ENCODE results near the gene SCNM1. TPM values are rescaled to one million over a fixed set of nuclear protein-coding genes. Genes with fewer than 3 reads are reported as not detected.

Gene SCNM1
- polyA plus RNA-seq, 1 donor from 2014 or later, result 106 TPM

DNA sequence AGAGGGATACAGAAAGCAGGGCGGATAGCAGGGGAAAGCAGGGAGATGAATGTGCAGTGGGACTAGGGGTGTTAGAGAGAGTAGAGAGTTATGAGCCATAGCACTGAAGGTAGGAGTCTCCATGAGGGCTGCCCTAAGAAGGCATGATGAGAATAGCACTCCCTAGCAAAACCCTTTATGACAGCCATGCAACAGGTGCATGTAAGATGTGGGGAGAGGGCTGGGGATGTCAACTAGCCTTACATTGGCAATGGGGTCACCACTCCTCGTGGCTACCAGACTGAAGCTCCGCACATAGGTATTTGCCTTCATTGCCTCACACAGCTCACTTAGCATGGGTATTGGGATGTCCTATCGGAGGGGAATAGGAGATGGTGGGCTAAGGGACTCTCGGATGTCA lies 5.2 kb downstream of the SCNM1 start:
- Histone ChIP-seq H3K27ac (ENCODE audit: low read length) (no peak overlapping the region), H3K36me3 (ENCODE audit: insufficient read depth, low read length) (no peaks in the 10 kb centered on the region), H3K4me3 (ENCODE audit: low read length) (no peak overlapping the region), H3K79me2 (replicated peaks; ENCODE audit: insufficient read depth, low read length) (peaks cover 10% of the 10 kb centered on the region), H3K4me2 (ENCODE audit: low read length) (no peak overlapping the region), H3K9me3 (ENCODE audit: low read length) (no peaks in the 10 kb centered on the region), H3F3A (ENCODE audit: insufficient read depth, low read length, poor library complexity, severe bottlenecking) (no peaks in the 10 kb centered on the region), H3K27me3 (ENCODE audit: insufficient read depth, low read depth, low read length) (no peaks in the 10 kb centered on the region), H3K9me2 (ENCODE audit: insufficient read depth, low read length) (no peaks in the 10 kb centered on the region), H4K20me1 (ENCODE audit: insufficient read depth) (no peaks in the 10 kb centered on the region), H3K9ac (ENCODE audit: low read length) (no peak overlapping the region), H2AFZ (ENCODE audit: low read depth, low read length) (no peak overlapping the region)
- TF ChIP-seq POLR2AphosphoS5 (IDR thresholded peaks at IDR 0.05) (no peak), TAF1 (IDR thresholded peaks at IDR 0.05; ENCODE audit: low read depth) (no peak), EZH2 (IDR thresholded peaks at IDR 0.05; ENCODE audit: borderline replicate concordance, insufficient read depth, low read length, poor library complexity, severe bottlenecking) (no peak), SMC3 (conservative IDR thresholded peaks at IDR 0.05; ENCODE audit: poor library complexity) (no peak), MXI1 (conservative IDR thresholded peaks at IDR 0.05; ENCODE audit: poor library complexity, severe bottlenecking) (no peak), EP300 (conservative IDR thresholded peaks at IDR 0.05; ENCODE audit: poor library complexity, severe bottlenecking) (no peak), RAD21 (conservative IDR thresholded peaks at IDR 0.05) (no peak)
- TF ChIP-seq, protein P1, sequence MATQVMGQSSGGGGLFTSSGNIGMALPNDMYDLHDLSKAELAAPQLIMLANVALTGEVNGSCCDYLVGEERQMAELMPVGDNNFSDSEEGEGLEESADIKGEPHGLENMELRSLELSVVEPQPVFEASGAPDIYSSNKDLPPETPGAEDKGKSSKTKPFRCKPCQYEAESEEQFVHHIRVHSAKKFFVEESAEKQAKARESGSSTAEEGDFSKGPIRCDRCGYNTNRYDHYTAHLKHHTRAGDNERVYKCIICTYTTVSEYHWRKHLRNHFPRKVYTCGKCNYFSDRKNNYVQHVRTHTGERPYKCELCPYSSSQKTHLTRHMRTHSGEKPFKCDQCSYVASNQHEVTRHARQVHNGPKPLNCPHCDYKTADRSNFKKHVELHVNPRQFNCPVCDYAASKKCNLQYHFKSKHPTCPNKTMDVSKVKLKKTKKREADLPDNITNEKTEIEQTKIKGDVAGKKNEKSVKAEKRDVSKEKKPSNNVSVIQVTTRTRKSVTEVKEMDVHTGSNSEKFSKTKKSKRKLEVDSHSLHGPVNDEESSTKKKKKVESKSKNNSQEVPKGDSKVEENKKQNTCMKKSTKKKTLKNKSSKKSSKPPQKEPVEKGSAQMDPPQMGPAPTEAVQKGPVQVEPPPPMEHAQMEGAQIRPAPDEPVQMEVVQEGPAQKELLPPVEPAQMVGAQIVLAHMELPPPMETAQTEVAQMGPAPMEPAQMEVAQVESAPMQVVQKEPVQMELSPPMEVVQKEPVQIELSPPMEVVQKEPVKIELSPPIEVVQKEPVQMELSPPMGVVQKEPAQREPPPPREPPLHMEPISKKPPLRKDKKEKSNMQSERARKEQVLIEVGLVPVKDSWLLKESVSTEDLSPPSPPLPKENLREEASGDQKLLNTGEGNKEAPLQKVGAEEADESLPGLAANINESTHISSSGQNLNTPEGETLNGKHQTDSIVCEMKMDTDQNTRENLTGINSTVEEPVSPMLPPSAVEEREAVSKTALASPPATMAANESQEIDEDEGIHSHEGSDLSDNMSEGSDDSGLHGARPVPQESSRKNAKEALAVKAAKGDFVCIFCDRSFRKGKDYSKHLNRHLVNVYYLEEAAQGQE (IDR thresholded peaks at IDR 0.05; ENCODE audit: borderline replicate concordance), result no peak
- TF ChIP-seq, protein P2, sequence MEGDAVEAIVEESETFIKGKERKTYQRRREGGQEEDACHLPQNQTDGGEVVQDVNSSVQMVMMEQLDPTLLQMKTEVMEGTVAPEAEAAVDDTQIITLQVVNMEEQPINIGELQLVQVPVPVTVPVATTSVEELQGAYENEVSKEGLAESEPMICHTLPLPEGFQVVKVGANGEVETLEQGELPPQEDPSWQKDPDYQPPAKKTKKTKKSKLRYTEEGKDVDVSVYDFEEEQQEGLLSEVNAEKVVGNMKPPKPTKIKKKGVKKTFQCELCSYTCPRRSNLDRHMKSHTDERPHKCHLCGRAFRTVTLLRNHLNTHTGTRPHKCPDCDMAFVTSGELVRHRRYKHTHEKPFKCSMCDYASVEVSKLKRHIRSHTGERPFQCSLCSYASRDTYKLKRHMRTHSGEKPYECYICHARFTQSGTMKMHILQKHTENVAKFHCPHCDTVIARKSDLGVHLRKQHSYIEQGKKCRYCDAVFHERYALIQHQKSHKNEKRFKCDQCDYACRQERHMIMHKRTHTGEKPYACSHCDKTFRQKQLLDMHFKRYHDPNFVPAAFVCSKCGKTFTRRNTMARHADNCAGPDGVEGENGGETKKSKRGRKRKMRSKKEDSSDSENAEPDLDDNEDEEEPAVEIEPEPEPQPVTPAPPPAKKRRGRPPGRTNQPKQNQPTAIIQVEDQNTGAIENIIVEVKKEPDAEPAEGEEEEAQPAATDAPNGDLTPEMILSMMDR (IDR thresholded peaks at IDR 0.05; ENCODE audit: poor library complexity, severe bottlenecking), result no peak

DNA sequence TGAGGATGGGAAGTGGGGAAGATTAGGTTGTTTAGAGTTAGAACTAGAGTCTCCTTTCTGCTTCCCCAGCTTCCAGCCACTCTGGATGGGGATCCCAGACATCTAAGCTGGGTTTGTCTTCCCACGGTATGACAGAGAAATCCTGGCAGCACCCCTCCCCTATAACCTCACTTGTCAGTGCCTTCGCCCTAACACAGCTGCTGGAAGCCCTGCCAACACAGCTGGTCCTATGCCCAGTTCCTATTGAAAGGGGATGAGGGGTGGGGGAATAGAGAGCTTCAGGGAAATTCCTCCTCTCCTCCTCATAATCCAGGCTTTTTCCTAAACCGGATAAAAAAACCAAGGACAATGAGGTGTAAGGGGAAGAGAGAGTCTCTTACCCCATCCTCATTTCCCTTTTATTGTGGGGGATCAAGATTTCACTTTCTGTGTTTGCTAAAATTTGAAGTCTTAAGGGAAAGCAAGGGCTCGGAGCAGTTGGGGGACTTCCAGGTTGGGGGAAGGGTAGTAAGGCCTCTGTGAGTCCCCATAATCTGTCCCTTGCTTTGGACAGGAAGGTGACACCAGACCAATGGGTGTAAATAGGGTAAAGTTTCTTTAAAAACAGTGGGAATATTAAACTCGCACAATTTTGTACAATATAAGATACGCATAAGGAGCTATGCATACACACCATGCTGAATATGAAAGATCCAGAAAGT lies 9.2 kb downstream of the SCNM1 start:
- H3K27ac ChIP-seq (ENCODE audit: low read length), result no peak overlapping the region
- H3K36me3 ChIP-seq (ENCODE audit: insufficient read depth, low read length), result no peaks in the 10 kb centered on the region
- H3K4me3 ChIP-seq (ENCODE audit: low read length), result no peak overlapping the region

More for the DNA sequence above, 9.2 kb downstream of the SCNM1 start:
- Histone ChIP-seq H3K9me3 (ENCODE audit: low read length) (no peaks in the 10 kb centered on the region), H2AFZ (ENCODE audit: low read depth, low read length) (no peak overlapping the region), H3K79me2 (replicated peaks; ENCODE audit: insufficient read depth, low read length) (no peaks in the 10 kb centered on the region), H3K27me3 (ENCODE audit: insufficient read depth, low read depth, low read length) (no peaks in the 10 kb centered on the region), H3F3A (ENCODE audit: insufficient read depth, low read length, poor library complexity, severe bottlenecking) (no peaks in the 10 kb centered on the region), H3K9ac (ENCODE audit: low read length) (no peak overlapping the region), H3K4me2 (ENCODE audit: low read length) (no peak overlapping the region), H3K9me2 (ENCODE audit: insufficient read depth, low read length) (no peaks in the 10 kb centered on the region), H4K20me1 (ENCODE audit: insufficient read depth) (no peaks in the 10 kb centered on the region)
- TF ChIP-seq, protein P2 (IDR thresholded peaks at IDR 0.05; ENCODE audit: poor library complexity, severe bottlenecking), result no peak
- TF ChIP-seq TAF1 (IDR thresholded peaks at IDR 0.05; ENCODE audit: low read depth), result no peak
- no peak for TF ChIP-seq POLR2AphosphoS5 (IDR thresholded peaks at IDR 0.05)
- TF ChIP-seq, protein P1 (IDR thresholded peaks at IDR 0.05; ENCODE audit: borderline replicate concordance), result no peak
- TF ChIP-seq SMC3 (conservative IDR thresholded peaks at IDR 0.05; ENCODE audit: poor library complexity), result no peak
- TF ChIP-seq MXI1 (conservative IDR thresholded peaks at IDR 0.05; ENCODE audit: poor library complexity, severe bottlenecking), result no peak
- no peak for TF ChIP-seq RAD21 (conservative IDR thresholded peaks at IDR 0.05)
- TF ChIP-seq EZH2 (IDR thresholded peaks at IDR 0.05; ENCODE audit: borderline replicate concordance, insufficient read depth, low read length, poor library complexity, severe bottlenecking), result no peak
- no peak for TF ChIP-seq EP300 (conservative IDR thresholded peaks at IDR 0.05; ENCODE audit: poor library complexity, severe bottlenecking)

Measured in neural cell (in vitro differentiated cells).